Esophagus squamous epithelium (tissue), 4 donors: ENCODE data around the gene ELMO1.

Experiments
- POLR2A ChIP-seq, 4 donors: fragments of 450-650 bp; IDR thresholded peaks; one replicate each; pipeline ENCODE4 v1.6.1; 2017; ENCODE audit warnings: antibody characterized with exemption in 4 of 4, mild to moderate bottlenecking in 4 of 4, moderate library complexity in 3 of 4
- TF ChIP-seq, protein P1 (sequence below), 6 experiments: fragments of 450-650 bp in 4 of 6; fragments of 200-600 bp in 2 of 6; sonication (generic) in 2 of 6; IDR thresholded peaks; one replicate each; pipeline ENCODE4 v1.5.1; 2016 to 2019; ENCODE audit warnings: antibody characterized with exemption in 6 of 6, mild to moderate bottlenecking in 4 of 6, moderate library complexity in 4 of 6

DNA sequence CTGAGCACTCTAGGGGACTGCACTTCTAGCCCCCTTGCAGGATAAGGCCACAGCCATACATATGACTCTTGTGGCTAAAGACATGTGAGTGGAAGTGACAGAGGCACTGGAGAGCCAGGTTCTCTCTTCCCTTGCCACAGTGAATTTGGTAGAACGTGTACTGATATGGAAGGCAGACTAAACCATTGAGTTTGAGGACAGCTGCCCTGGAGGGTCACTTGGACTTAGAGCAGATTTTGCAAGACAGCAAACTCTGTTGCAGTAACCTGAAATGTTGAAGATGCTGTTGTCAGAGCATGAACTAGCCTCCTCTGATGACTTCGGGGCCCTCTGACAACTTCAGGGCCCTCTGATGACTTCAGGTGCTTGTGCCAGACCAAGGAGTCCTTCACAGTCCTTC, 85.9 kb downstream of the ELMO1 start:
- no peak for TF ChIP-seq POLR2A (IDR thresholded peaks at IDR 0.05)
- TF ChIP-seq, protein P1, sequence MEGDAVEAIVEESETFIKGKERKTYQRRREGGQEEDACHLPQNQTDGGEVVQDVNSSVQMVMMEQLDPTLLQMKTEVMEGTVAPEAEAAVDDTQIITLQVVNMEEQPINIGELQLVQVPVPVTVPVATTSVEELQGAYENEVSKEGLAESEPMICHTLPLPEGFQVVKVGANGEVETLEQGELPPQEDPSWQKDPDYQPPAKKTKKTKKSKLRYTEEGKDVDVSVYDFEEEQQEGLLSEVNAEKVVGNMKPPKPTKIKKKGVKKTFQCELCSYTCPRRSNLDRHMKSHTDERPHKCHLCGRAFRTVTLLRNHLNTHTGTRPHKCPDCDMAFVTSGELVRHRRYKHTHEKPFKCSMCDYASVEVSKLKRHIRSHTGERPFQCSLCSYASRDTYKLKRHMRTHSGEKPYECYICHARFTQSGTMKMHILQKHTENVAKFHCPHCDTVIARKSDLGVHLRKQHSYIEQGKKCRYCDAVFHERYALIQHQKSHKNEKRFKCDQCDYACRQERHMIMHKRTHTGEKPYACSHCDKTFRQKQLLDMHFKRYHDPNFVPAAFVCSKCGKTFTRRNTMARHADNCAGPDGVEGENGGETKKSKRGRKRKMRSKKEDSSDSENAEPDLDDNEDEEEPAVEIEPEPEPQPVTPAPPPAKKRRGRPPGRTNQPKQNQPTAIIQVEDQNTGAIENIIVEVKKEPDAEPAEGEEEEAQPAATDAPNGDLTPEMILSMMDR (IDR thresholded peaks at IDR 0.05) = no peak
